HG02623 (cell line): ENCODE measurements around the gene COMMD7.
"Not testable (repeated sequence)": the region's sequence is repeated elsewhere in the genome, so short reads cannot be mapped to it uniquely, and the experiment has no call there.

Experiments used
- ATAC-seq: cut with Tn5 transposase; IDR thresholded peaks from one replicate; pipeline ENCODE4 v1.9.1; 2021; ENCODE audit warnings: moderate library complexity; ENCODE audit not compliant: unreplicated experiment

The COMMD7 gene

GRCh38 chr20:32737371-32738223, 5.7 kb downstream of the COMMD7 start:
- ATAC-seq = no peak

- ATAC-seq = no peak
Measured at GRCh38 chr20:32731882-32732266, 11.4 kb downstream of the COMMD7 start.

GRCh38 chr20:32729334-32729733, 13.9 kb downstream of the COMMD7 start:
- not testable (repeated sequence) for ATAC-seq

GRCh38 chr20:32728435-32728834, 14.8 kb downstream of the COMMD7 start:
- not testable (repeated sequence) for ATAC-seq

GRCh38 chr20:32727683-32728082, 15.6 kb downstream of the COMMD7 start:
- no peak for ATAC-seq

GRCh38 chr20:32718749-32719348, 24.4 kb downstream of the COMMD7 start:
- ATAC-seq = no peak

GRCh38 chr20:32711346-32711745, 31.9 kb downstream of the COMMD7 start:
- ATAC-seq = no peak

- no peak for ATAC-seq
Measured at GRCh38 chr20:32709632-32710121, 33.6 kb downstream of the COMMD7 start.

GRCh38 chr20:32709029-32709631, 34.1 kb downstream of the COMMD7 start:
- not testable (repeated sequence) for ATAC-seq

- ATAC-seq = no peak
Measured at GRCh38 chr20:32707691-32708581, 35.3 kb downstream of the COMMD7 start.

- no peak for ATAC-seq
Measured at GRCh38 chr20:32706486-32706885, 36.8 kb downstream of the COMMD7 start.

GRCh38 chr20:32702706-32703425, 40.4 kb downstream of the COMMD7 start:
- ATAC-seq = no peak

- no peak for ATAC-seq
Measured at GRCh38 chr20:32697608-32698007, 45.7 kb downstream of the COMMD7 start.

- ATAC-seq = no peak
Measured at GRCh38 chr20:32695089-32695488, 48.2 kb downstream of the COMMD7 start.

GRCh38 chr20:32688966-32689365, 54.3 kb downstream of the COMMD7 start:
- not testable (repeated sequence) for ATAC-seq

- no peak for ATAC-seq
Measured at GRCh38 chr20:32687180-32687532, 56.1 kb downstream of the COMMD7 start.

GRCh38 chr20:32686530-32687179, 56.6 kb downstream of the COMMD7 start:
- no peak for ATAC-seq

- no peak for ATAC-seq
Measured at GRCh38 chr20:32685541-32686529, 57.4 kb downstream of the COMMD7 start.
